Body of pancreas (tissue), 4 donors: Measurements from ENCODE around the gene VPS45. TPM values are rescaled to one million over a fixed set of nuclear protein-coding genes. Genes with fewer than 3 reads are reported as not detected.

ENCODE experiments used
- ATAC-seq: fragments of 150-250 bp; one replicate; pipeline ENCODE4 v1.9.1; 2016
- DNase-seq, 4 donors: peaks; one replicate each; pipeline ENCODE4 v3.0.0-alpha.2; 2019
- H3K27ac ChIP-seq, 4 donors: fragments of 200-600 bp; sonication (generic); 1 replicate in 3 of 4; 2 replicates in 1 of 4; pipeline versions ENCODE4 v1.5.1 to v1.6.1; 2016 to 2019; ENCODE audit warnings: mild to moderate bottlenecking in 1 of 4, mixed read lengths in 1 of 4, moderate library complexity in 1 of 4
- H3K27me3 ChIP-seq, 2 donors: fragments of 200-600 bp; sonication (generic); one replicate each; pipeline ENCODE4 v1.6.0; 2016; ENCODE audit warnings: mild to moderate bottlenecking in 1 of 2
- H3K36me3 ChIP-seq, 2 donors: fragments of 200-600 bp; sonication (generic); replicated peaks in 1 of 2; 2 replicates each; pipeline ENCODE4 v1.5.1; 2016; ENCODE audit warnings: low read depth in 2 of 2; ENCODE audit not compliant: insufficient read depth in 1 of 2
- H3K4me1 ChIP-seq: fragments of 200-600 bp; sonication (generic); one replicate; pipeline ENCODE4 v1.6.0; 2016
- H3K4me3 ChIP-seq, 2 donors: fragments of 200-600 bp; sonication (generic); 1 replicate in 1 of 2; 2 replicates in 1 of 2; pipeline ENCODE4 v1.5.1; 2016 to 2019
- H3K9me3 ChIP-seq, 3 donors: fragments of 200-600 bp; sonication (generic); 1 replicate in 2 of 3; 2 replicates in 1 of 3; pipeline ENCODE4 v1.5.1; 2016
- CTCF ChIP-seq, 7 experiments: fragments of 450-650 bp in 4 of 7; fragments of 200-600 bp in 3 of 7; sonication (generic) in 3 of 7; IDR thresholded peaks; one replicate each; pipeline ENCODE4 v1.5.1; 2016 to 2019; ENCODE audit warnings: antibody characterized with exemption in 7 of 7
- POLR2A ChIP-seq, 3 donors: fragments of 450-650 bp; IDR thresholded peaks; one replicate each; pipeline ENCODE4 v1.6.1; 2016; ENCODE audit warnings: antibody characterized with exemption in 3 of 3, mild to moderate bottlenecking in 2 of 3
- WGBS, 2 donors: methylation state at CpG; one replicate each; pipeline ENCODE4 v1.1.5; 2017; 5-methylcytosine and 5-hydroxymethylcytosine counted together
- intact Hi-C: fragments of 100-400 bp; cut with DNase I; formaldehyde crosslinking; loops from one replicate; pipeline ENCODE4 v1.15.1; 2023
- total RNA-seq, 2 donors: library from RNA; depleted of rRNA; stranded (reverse); fragments of >200 nt; gene quantifications; one replicate each; pipeline ENCODE4 v1.1.0, GENCODE V29; 2016

Gene VPS45
- total RNA-seq, 2 donors from 2014 or later = 30.9 to 34.3 TPM

- no peak overlapping the region for H3K4me3 ChIP-seq
- H3K36me3 ChIP-seq = no peaks in the 10 kb centered on the region
- WGBS, 2 donors = 86% methylated on average over 13 of the region's 13 CpGs
- intact Hi-C loops = no loop called here
- H3K4me1 ChIP-seq = peaks cover 2% of the 10 kb centered on the region
- DNase-seq (no peak), ATAC-seq (no peak)
- TF ChIP-seq POLR2A (IDR thresholded peaks at IDR 0.05) (no peak), CTCF (IDR thresholded peaks at IDR 0.05) (no peak)
- peaks cover 0 to 4% of the 10 kb centered on the region in 2 donors for H3K27me3 ChIP-seq
- H3K9me3 ChIP-seq = no peaks in the 10 kb centered on the region
- no peak overlapping the region for H3K27ac ChIP-seq
Measured at GRCh38 chr1:150155413-150156071, 88.0 kb downstream of the VPS45 start.

- H3K27me3 ChIP-seq = no peaks in the 10 kb centered on the region
- H3K9me3 ChIP-seq = no peaks in the 10 kb centered on the region
- WGBS, 2 donors = 74 to 85% methylated on average over 13 to 16 of the region's 16 CpGs
- TF ChIP-seq CTCF (IDR thresholded peaks at IDR 0.05) (no peak), POLR2A (IDR thresholded peaks at IDR 0.05) (no peak)
- H3K27ac ChIP-seq = no peak overlapping the region
- intact Hi-C loops = no loop called here
- H3K4me3 ChIP-seq = no peak overlapping the region
- no peaks in the 10 kb centered on the region for H3K36me3 ChIP-seq
- ATAC-seq (no peak), DNase-seq (no peak)
- no peaks in the 10 kb centered on the region for H3K4me1 ChIP-seq
Measured at GRCh38 chr1:150156868-150157603, 89.5 kb downstream of the VPS45 start.

GRCh38 chr1:150159550-150159949 lies 92.0 kb downstream of the VPS45 start:
- Histone ChIP-seq H3K27me3 (no peaks in the 10 kb centered on the region), H3K36me3 (no peaks in the 10 kb centered on the region)

GRCh38 chr1:150160964-150161621 lies 93.5 kb downstream of the VPS45 start:
- Histone ChIP-seq H3K4me3 (no peak overlapping the region), H3K27me3 (no peaks in the 10 kb centered on the region), H3K36me3 (no peaks in the 10 kb centered on the region), H3K9me3 (no peaks in the 10 kb centered on the region), H3K4me1 (peaks cover 10% of the 10 kb centered on the region), H3K27ac (peak overlapping the region in 1 of 4 donors; percentile 49)
- WGBS, 2 donors = 66 to 80% methylated on average over 7 of the region's 7 CpGs
- intact Hi-C loops = loop anchor here (10.0 kb wide), 1 partner anchor 86 kb away; no protein-coding TSS in a partner anchor
- ATAC-seq (no peak), DNase-seq (no peak)
- no peak for TF ChIP-seq POLR2A (IDR thresholded peaks at IDR 0.05)
- no peak for TF ChIP-seq CTCF (IDR thresholded peaks at IDR 0.05)

More at GRCh38 chr1:150159550-150159949, 92.0 kb downstream of the VPS45 start:
- 64 to 72% methylated on average over 8 of the region's 8 CpGs for WGBS, 2 donors
- Histone ChIP-seq H3K27ac (peak overlapping the region in 2 of 4 donors; percentile 16 to 69), H3K4me1 (peaks cover 4% of the 10 kb centered on the region), H3K4me3 (no peak overlapping the region), H3K9me3 (no peaks in the 10 kb centered on the region)
- peak in 1 of 4 donors; percentile 50 for DNase-seq
- intact Hi-C loops = no loop called here
- no peak for ATAC-seq
- no peak for TF ChIP-seq CTCF (IDR thresholded peaks at IDR 0.05)
- TF ChIP-seq POLR2A (IDR thresholded peaks at IDR 0.05) = peak in 1 of 3 donors; percentile 35
